Ureter (tissue), 1 donor: ENCODE results near the gene C8B. TPM values are rescaled to one million over a fixed set of nuclear protein-coding genes. Genes with fewer than 3 reads are reported as not detected.

Experiments used
- DNase-seq: peaks from one replicate; pipeline ENCODE4 v3.0.0-alpha.2; 2020; ENCODE audit warnings: low spot score
- total RNA-seq: library from RNA; stranded (reverse); gene quantifications from one replicate; pipeline ENCODE4 v1.2.4, GENCODE V29; 2023
- donor health status: DM: yes; HTN: yes; CAD: no.

C8B gene
- total RNA-seq, 1 donor from 2014 or later, result not detected

GRCh38 chr1:56931686-56932085 lies 34.1 kb downstream of the C8B start:
- no peak for DNase-seq

- no peak for DNase-seq
These were observed 34.6 kb downstream of the C8B start for GRCh38 chr1:56931211-56931610.

- DNase-seq, result no peak
These were observed 36.3 kb downstream of the C8B start for GRCh38 chr1:56929492-56929891.

DNA sequence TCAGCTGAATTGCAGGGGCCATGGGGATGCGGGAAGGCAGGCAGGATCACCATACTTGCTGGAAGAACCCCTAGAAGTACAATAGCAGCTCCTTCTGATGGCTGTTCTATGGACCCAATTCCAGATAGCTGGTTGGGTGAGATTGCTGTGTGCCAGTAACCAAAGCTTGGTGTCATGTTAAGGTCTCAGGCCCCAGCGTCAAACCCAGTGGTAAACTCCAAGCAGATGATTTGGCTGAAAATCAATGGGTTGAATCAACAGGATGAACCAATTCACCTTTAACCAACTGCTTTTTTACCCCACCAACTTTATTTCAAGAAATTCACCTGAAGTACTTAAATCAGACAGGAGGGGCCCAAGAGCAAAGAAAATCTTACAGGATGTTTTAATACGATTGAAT lies 37.8 kb downstream of the C8B start:
- no peak for DNase-seq

GRCh38 chr1:56927171-56927570 lies 38.6 kb downstream of the C8B start:
- no peak for DNase-seq

DNA sequence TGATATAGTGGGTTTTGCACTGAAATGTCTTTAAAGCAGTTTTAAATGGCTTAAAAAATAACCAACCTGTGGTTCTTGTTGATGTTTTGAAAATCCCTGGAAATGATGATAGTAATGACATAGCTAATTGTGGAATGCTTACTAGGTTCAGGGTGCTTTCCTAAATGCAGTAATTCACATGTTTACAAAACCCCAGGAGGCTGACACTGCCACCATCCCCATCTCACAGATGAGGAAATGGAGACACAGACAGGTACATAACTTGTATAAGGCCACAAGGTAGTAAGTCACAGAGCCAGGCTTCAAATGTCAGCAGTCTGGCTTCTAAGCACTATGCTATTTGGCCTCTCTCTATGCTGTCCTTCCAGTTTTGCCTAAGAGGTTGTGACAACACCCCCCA lies 40.6 kb downstream of the C8B start:
- no peak for DNase-seq

DNA sequence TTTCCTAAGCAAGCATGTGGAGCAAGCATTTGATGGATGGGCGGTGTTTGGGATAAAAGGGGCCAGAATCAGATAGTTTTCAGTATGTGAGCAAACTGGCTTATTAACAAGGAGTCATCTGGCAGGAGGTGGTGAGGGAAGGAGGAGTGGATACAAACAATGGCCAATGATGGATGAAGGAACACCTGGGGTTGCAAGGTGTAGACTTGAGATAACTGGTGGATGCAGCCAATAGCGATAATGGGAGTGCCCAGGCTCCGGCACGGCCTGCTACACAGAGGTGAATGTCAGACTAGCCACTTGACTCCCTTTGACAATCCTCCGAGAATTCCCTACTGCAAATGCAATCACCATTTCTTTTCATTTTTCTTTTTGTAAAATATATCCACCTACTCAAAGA lies 41.7 kb downstream of the C8B start:
- DNase-seq, result no peak

GRCh38 chr1:56923201-56923600 lies 42.6 kb downstream of the C8B start:
- DNase-seq, result no peak

- DNase-seq, result no peak
These were observed 43.3 kb downstream of the C8B start for GRCh38 chr1:56922507-56922906.

DNA sequence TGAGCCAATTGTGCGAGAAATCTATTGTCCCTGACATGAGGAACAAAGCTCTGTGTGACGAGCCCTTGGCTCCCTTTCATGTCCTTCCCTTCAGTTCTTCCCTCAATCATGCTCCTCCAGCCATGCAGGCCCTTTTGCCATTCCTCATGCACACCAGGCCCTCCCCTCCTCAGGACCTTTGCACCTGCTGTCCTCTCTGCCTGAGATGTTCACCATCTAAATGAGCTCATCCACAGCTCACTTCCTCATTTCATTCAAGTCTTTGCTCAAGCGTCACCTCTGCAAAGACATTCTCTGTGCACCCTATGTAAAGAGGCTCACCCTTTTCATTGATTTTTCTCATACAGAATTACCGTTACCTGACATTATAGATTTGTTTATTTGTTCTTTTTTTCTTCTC lies 43.7 kb downstream of the C8B start:
- no peak for DNase-seq

GRCh38 chr1:56921479-56921878 lies 44.3 kb downstream of the C8B start:
- no peak for DNase-seq

- no peak for DNase-seq
These were observed 45.2 kb downstream of the C8B start for GRCh38 chr1:56920591-56921001.

DNA sequence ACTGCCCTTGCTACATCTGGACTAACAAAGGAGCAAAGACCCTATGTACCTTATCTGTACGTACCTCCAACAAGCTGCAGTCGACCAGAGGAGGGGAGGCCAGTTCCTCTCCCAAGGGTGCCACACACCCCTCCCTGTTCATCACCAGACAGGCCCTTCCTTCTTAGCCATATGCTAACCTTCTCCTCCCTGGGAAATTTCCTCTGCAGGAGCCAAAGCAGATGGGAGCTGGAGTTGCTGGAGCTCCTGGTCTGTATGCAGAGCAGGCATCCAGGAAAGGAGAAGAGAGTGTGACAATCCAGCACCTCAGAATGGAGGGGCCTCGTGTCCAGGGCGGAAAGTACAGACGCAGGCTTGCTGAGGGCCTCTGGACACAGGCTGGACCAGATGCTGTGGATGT lies 48.5 kb downstream of the C8B start:
- no peak for DNase-seq

DNA sequence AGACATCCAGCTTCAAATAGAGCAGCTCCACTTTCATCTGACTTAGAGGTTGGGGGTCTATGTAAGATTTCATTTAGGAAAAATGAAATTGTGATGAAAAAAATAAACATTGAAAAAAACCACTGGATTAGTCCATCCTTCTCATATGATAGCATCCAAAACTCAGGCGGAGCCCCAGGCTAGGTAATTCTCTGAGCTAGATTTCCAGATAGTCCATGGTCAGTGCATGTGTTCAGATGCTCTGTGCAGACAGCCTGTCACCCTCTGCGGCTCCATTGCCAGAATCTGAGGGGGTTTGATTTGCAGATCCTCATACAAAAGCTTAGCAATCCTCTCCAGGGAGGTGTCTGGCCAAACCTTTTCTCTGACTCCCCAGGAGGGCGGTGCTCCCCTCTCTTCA lies 49.2 kb downstream of the C8B start:
- no peak for DNase-seq

DNA sequence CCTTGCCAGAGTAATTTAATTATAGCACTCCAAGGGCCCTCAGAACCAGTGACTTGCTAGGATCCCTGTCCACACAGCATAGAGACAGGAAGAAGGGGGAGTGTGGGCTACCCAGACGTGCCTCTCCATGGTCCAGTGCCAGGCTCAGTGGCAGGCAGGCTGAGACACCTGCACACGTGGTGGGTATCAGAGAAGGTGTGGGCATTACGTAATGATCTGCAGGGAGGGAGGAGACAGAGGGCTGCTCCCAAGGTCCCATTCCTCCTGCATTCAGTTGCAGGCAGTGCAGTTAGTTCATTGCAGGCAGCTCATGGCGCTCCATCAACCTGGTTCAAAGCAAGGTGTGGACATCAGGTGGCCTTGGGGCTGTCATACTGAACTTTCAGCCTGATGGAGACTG lies 49.9 kb downstream of the C8B start:
- DNase-seq, result no peak

- DNase-seq, result no peak
These were observed 53.5 kb downstream of the C8B start for GRCh38 chr1:56912325-56912724.

- no peak for DNase-seq
These were observed 54.5 kb downstream of the C8B start for GRCh38 chr1:56911098-56911938.

GRCh38 chr1:56910441-56910985 lies 55.3 kb downstream of the C8B start:
- no peak for DNase-seq

DNA sequence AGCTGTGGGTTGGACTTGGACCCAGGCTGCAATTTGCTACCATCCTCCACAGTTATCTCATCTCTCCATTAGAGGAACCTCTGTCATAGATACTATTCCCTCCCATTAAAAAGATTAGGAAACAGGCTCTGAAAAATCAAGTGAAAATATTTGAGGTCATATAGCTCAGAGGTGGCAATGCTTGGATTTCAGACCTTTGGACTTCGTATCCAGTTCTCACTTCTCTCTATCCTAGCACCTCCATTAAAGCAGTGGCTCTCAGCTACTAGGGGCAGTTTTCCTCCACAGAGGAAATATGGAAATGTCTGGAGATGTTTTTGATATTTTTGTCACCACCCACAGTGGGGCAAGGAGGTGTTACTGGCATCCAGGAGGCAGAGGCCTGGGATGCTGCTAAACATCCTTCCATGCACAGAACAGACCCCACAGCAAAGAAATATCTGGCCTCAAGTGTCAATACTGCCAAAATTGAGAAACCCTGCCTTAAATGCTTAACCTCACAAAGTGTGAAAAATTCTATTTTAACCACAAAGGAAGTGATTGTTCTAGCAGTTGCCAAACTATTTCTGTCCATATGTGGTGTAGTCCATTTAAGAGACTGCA lies 57.1 kb downstream of the C8B start:
- no peak for DNase-seq

DNA sequence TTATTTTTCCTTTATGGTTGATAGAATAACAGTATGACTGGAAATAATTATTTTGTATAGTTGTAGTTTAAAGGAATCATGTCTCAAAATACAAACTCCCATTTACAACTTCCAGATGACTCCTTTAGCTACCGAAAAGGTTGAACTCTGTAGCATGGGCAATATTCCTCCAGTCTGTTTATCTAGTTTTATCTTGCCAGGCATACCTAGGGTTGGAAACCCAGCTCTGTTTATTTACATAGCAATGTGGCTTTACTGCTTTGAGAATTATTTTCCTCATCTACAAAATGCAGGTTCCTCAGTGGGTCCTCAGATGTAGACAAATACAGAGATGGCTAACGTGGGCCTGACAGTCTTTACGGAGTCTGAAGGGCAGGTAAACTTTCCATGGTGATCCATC lies 60.1 kb downstream of the C8B start:
- DNase-seq, result no peak

- DNase-seq, result no peak
These were observed 61.0 kb downstream of the C8B start for GRCh38 chr1:56904663-56905397.

- no peak for DNase-seq
These were observed 62.0 kb downstream of the C8B start for GRCh38 chr1:56903778-56904177.

GRCh38 chr1:56901716-56902115 lies 64.1 kb downstream of the C8B start:
- DNase-seq, result no peak
